HTR-8/SVneo (cell line): Measurements from ENCODE around the gene SMIM36.
"Not testable (repeated sequence)": the region's sequence is repeated elsewhere in the genome, so short reads cannot be mapped to it uniquely, and the experiment has no call there.

ENCODE experiments used
- DNase-seq: peaks from one replicate; pipeline ENCODE4 v3.0.0; 2011; ENCODE audit warnings: low spot score, mixed read lengths; ENCODE audit not compliant: insufficient read length
- FAIRE-seq: peaks from 2 replicates; lab custom pipeline; 2011; peaks lifted over from hg19 to GRCh38; lab: Jason Lieb, UNC

SMIM36 gene

GRCh38 chr17:55513885-55514590 is 2.8 kb upstream of the SMIM36 start:
- no peak for FAIRE-seq
- peak; percentile 45 for DNase-seq

- not testable (repeated sequence) for DNase-seq, FAIRE-seq
Measured at GRCh38 chr17:55507669-55508068, 3.6 kb downstream of the SMIM36 start.

GRCh38 chr17:55501626-55502025 is 9.6 kb downstream of the SMIM36 start:
- not testable (repeated sequence) for DNase-seq, FAIRE-seq

GRCh38 chr17:55500103-55500502 is 11.1 kb downstream of the SMIM36 start:
- no peak for DNase-seq
- FAIRE-seq = no peak

- peak; percentile 12 for DNase-seq
Measured at GRCh38 chr17:55496094-55496881, 15.0 kb downstream of the SMIM36 start.

GRCh38 chr17:55495239-55495638 is 16.0 kb downstream of the SMIM36 start:
- no peak for DNase-seq
- FAIRE-seq = no peak

More at GRCh38 chr17:55496094-55496881, 15.0 kb downstream of the SMIM36 start:
- peak; percentile 51 for FAIRE-seq

GRCh38 chr17:55492781-55493341 is 18.4 kb downstream of the SMIM36 start:
- peak; percentile 40 for FAIRE-seq
- no peak for DNase-seq

- DNase-seq = no peak
Measured at GRCh38 chr17:55490376-55490775, 20.9 kb downstream of the SMIM36 start.

GRCh38 chr17:55487695-55488432 is 23.4 kb downstream of the SMIM36 start:
- DNase-seq (no peak), FAIRE-seq (no peak)

More at GRCh38 chr17:55490376-55490775, 20.9 kb downstream of the SMIM36 start:
- no peak for FAIRE-seq

- FAIRE-seq (no peak), DNase-seq (no peak)
Measured at GRCh38 chr17:55484575-55484974, 26.7 kb downstream of the SMIM36 start.

- DNase-seq (no peak), FAIRE-seq (no peak)
Measured at GRCh38 chr17:55482591-55483389, 28.5 kb downstream of the SMIM36 start.

GRCh38 chr17:55480631-55481315 is 30.5 kb downstream of the SMIM36 start:
- no peak for FAIRE-seq
- DNase-seq = no peak

- DNase-seq (no peak), FAIRE-seq (no peak)
Measured at GRCh38 chr17:55479903-55480302, 31.3 kb downstream of the SMIM36 start.

GRCh38 chr17:55478971-55479370 is 32.3 kb downstream of the SMIM36 start:
- DNase-seq (no peak), FAIRE-seq (peak; percentile 55)

- FAIRE-seq (no peak), DNase-seq (no peak)
Measured at GRCh38 chr17:55466671-55467070, 44.6 kb downstream of the SMIM36 start.

- not testable (repeated sequence) for FAIRE-seq, DNase-seq
Measured at GRCh38 chr17:55465771-55466170, 45.5 kb downstream of the SMIM36 start.

- DNase-seq (no peak), FAIRE-seq (no peak)
Measured at GRCh38 chr17:55463600-55463999, 47.7 kb downstream of the SMIM36 start.

- DNase-seq = no peak
- FAIRE-seq = no peak
Measured at GRCh38 chr17:55462711-55463110, 48.5 kb downstream of the SMIM36 start.

GRCh38 chr17:55462234-55462633 is 49.0 kb downstream of the SMIM36 start:
- FAIRE-seq = no peak
- no peak for DNase-seq
